ENCODE data around the gene VAMP1.

DNA sequence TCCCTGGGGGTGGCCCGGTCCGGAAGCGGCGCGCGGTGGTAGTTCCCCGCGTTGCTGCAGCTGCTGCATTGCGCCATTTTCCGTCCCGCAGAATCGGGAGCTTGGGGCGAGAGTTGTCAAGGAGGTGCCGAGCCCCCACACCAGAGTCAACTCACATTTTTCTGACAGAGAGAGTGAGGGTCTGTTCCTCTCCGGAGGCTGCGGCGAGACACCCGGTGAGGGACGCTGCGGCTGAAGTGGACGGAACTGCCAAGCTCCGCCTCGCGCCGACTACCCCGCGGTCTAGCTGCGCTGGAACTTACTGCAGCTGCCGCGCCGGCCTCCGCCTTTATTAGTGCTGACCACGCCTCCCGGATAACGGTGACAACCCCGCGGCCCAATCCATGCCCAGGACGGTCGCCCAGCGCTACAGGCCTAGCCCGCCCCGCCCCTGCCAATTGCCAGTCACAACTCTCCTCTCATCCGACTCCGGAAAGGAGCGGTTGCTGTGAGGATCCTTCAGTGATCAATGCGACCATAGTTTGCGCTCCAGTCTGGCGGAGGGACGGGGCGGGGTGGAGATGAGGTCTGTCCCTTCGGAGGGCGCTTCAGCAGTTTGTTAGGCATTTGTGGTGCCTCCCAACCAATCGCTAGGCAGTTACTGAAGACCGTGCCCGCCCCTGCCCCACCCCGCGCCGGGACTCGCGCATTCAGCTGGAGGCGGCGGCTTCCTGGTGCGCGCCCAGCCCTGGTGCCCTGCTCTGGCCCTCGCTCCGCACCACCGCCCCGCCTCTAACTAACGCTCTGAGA is at the start of gene VAMP1:
- TF ChIP-seq CTCF (conservative IDR thresholded peaks at IDR 0.05), result no peak
- no peak for TF ChIP-seq EZH2 (IDR thresholded peaks at IDR 0.05; ENCODE audit: low read depth)
